H54 (cell line): ENCODE data around the gene NOTUM.
A peak's percentile ranks its signal among the peaks of the same experiment; 100 is the strongest.

Experiments
- DNase-seq: peaks from one replicate; pipeline ENCODE4 v3.0.0; 2011; ENCODE audit warnings: low spot score, mixed read lengths; ENCODE audit not compliant: insufficient read length
- FAIRE-seq: peaks from 3 replicates; lab custom pipeline; 2011; peaks lifted over from hg19 to GRCh38; lab: Jason Lieb, UNC
- POLR2A ChIP-seq: IDR thresholded peaks from 2 replicates; pipeline ENCODE4 v1.6.1; 2011; ENCODE audit warnings: low read depth, mild to moderate bottlenecking, low read length

Gene NOTUM

GRCh38 chr17:81917565-81918332 is 43.2 kb downstream of the NOTUM start, which contains the start of gene SIRT7:
SIRT7 (minus strand) TSS chr17:81918176; CDS start chr17:81918131, 45 bp downstream.
- TF ChIP-seq POLR2A: peak; percentile 65
- DNase-seq (peak; percentile 97), FAIRE-seq (no peak)

- TF ChIP-seq POLR2A: peak; percentile 49; the same call in 1 of the 2 replicates
- FAIRE-seq: no peak
- peak; percentile 96 for DNase-seq
Measured at GRCh38 chr17:81916234-81917001, 44.6 kb downstream of the NOTUM start.

- FAIRE-seq: no peak
- no peak for DNase-seq
- TF ChIP-seq POLR2A: no peak
Measured at GRCh38 chr17:81915331-81915730, 45.7 kb downstream of the NOTUM start.

- FAIRE-seq: no peak
- no peak for TF ChIP-seq POLR2A
- DNase-seq: no peak
Measured at GRCh38 chr17:81914103-81914850, 46.7 kb downstream of the NOTUM start.

- TF ChIP-seq POLR2A: no peak
- no peak for FAIRE-seq
- DNase-seq: no peak
Measured at GRCh38 chr17:81913394-81914102, 47.4 kb downstream of the NOTUM start.

GRCh38 chr17:81912441-81913309 is 48.3 kb downstream of the NOTUM start:
- no peak for FAIRE-seq

GRCh38 chr17:81911969-81912368 is 49.0 kb downstream of the NOTUM start:
- DNase-seq (no peak), FAIRE-seq (no peak)
- no peak for TF ChIP-seq POLR2A

More at GRCh38 chr17:81912441-81913309, 48.3 kb downstream of the NOTUM start:
- no peak for TF ChIP-seq POLR2A
- DNase-seq: peak; percentile 95

- DNase-seq: peak; percentile 94
- no peak for FAIRE-seq
- peak; percentile 73; the same call in 1 of the 2 replicates for TF ChIP-seq POLR2A
Measured at GRCh38 chr17:81911277-81911961, 49.6 kb downstream of the NOTUM start, which contains the start of gene PCYT2. PCYT2 (minus strand) TSS chr17:81911399; CDS start chr17:81911355, 44 bp downstream.

- DNase-seq (peak; percentile 51), FAIRE-seq (no peak)
- no peak for TF ChIP-seq POLR2A
Measured at GRCh38 chr17:81910840-81911276, 50.1 kb downstream of the NOTUM start.

- no peak for TF ChIP-seq POLR2A
- FAIRE-seq (no peak), DNase-seq (peak; percentile 54)
Measured at GRCh38 chr17:81909966-81910839, 50.8 kb downstream of the NOTUM start.

- FAIRE-seq (no peak), DNase-seq (no peak)
- TF ChIP-seq POLR2A: no peak
Measured at GRCh38 chr17:81909231-81909630, 51.8 kb downstream of the NOTUM start.
